Astrocyte of the cerebellum (primary cell): Measurements from ENCODE around the gene TMEM181.

ENCODE experiments used
- DNase-seq: peaks from one replicate; pipeline ENCODE4 v3.0.0-alpha.2; 2011; ENCODE audit warnings: low read depth
- H3K4me3 ChIP-seq: 2 replicates; pipeline ENCODE4 v1.5.1; 2011; ENCODE audit warnings: mild to moderate bottlenecking, low read depth, low read length, moderate library complexity
- CTCF ChIP-seq: IDR thresholded peaks from 2 replicates; pipeline ENCODE4 v1.5.1; 2012; ENCODE audit warnings: low read length, low read depth, moderate library complexity, mild to moderate bottlenecking; ENCODE audit errors: missing control alignments
- in situ Hi-C: cut with HindIII; loops from 2 replicates; pipeline ENCODE4 v1.10.0; 2017; ENCODE audit warnings: low sequenced_read_pairs

The TMEM181 gene

GRCh38 chr6:158567871-158568401 is 8.0 kb downstream of the TMEM181 start:
- H3K4me3 ChIP-seq = no peak overlapping the region
- TF ChIP-seq CTCF = no peak
- in situ Hi-C loops = no loop called here
- DNase-seq = no peak

GRCh38 chr6:158568549-158568948 is 8.7 kb downstream of the TMEM181 start:
- in situ Hi-C loops = no loop called here
- peak; percentile 20 for DNase-seq
- no peak overlapping the region for H3K4me3 ChIP-seq
- TF ChIP-seq CTCF = no peak

- no peak for TF ChIP-seq CTCF
- in situ Hi-C loops = no loop called here
- DNase-seq = no peak
- H3K4me3 ChIP-seq = no peak overlapping the region
These were observed 9.1 kb downstream of the TMEM181 start for GRCh38 chr6:158569036-158569435.

- in situ Hi-C loops = no loop called here
- no peak overlapping the region for H3K4me3 ChIP-seq
- TF ChIP-seq CTCF = no peak
- no peak for DNase-seq
These were observed 10.7 kb downstream of the TMEM181 start for GRCh38 chr6:158570681-158570962.

GRCh38 chr6:158571826-158572652 is 12.1 kb downstream of the TMEM181 start:
- in situ Hi-C loops = no loop called here

More at GRCh38 chr6:158571826-158572652, 12.1 kb downstream of the TMEM181 start:
- no peak overlapping the region for H3K4me3 ChIP-seq
- no peak for TF ChIP-seq CTCF
- DNase-seq = no peak
